PC-3 (cell line): ENCODE data around the gene TMTC2. TPM values are rescaled to one million over a fixed set of nuclear protein-coding genes. Genes with fewer than 3 reads are reported as not detected.

ENCODE experiments used
- ATAC-seq: fragments of 200-7000 bp; cut with Tn5 transposase; 2 replicates; pipeline ENCODE4 v1.9.1; 2020; ENCODE audit warnings: mild to moderate bottlenecking, moderate library complexity
- BruUV-seq: library from RNA; stranded (reverse); fragments of 400-500 nt; replicated peaks from 2 replicates; lab custom pipeline; 2021; lab: Mats Ljungman, UMichigan
- CTCF ChIA-PET: fragments of 300-600 bp; sonication (Branson Sonifier 250); formaldehyde crosslinking; loops from one replicate; lab custom pipeline; 2022; ENCODE audit warnings: antibody characterized with exemption; lab: Charles Lee
- POLR2A ChIA-PET: fragments of 300-600 bp; sonication (Branson Sonifier 250); formaldehyde crosslinking; loops from one replicate; lab custom pipeline; 2022; ENCODE audit warnings: antibody characterized with exemption; ENCODE audit not compliant: unreplicated experiment; lab: Charles Lee
- DNase-seq: peaks from one replicate; pipeline ENCODE4 v3.0.0-alpha.2; 2015
- H2AFZ ChIP-seq: fragments of 300-600 bp; sonication (generic); 2 replicates; pipeline ENCODE4 v1.6.0; 2016; ENCODE audit warnings: antibody characterized with exemption, low read length
- H3F3A ChIP-seq: fragments of 300-600 bp; sonication (generic); one replicate; pipeline ENCODE4 v1.6.0; 2017; ENCODE audit warnings: antibody characterized with exemption, low read length, control low read depth, mild to moderate bottlenecking; ENCODE audit not compliant: unreplicated experiment
- H3K27ac ChIP-seq: fragments of 300-600 bp; sonication (generic); 2 replicates; pipeline ENCODE4 v1.5.1; 2016; ENCODE audit warnings: mild to moderate bottlenecking, low read length
- H3K27me3 ChIP-seq: fragments of 300-600 bp; sonication (generic); 2 replicates; pipeline ENCODE4 v1.6.1; 2016; ENCODE audit warnings: low read length, mixed read lengths
- H3K36me3 ChIP-seq: fragments of 300-600 bp; sonication (generic); 2 replicates; pipeline ENCODE4 v1.6.1; 2016; ENCODE audit warnings: low read depth, mixed run types, low read length, mixed read lengths
- H3K4me1 ChIP-seq: fragments of 300-600 bp; sonication (generic); 2 replicates; pipeline ENCODE4 v1.5.1; 2016; ENCODE audit warnings: low read length; ENCODE audit not compliant: insufficient read depth
- H3K4me2 ChIP-seq: fragments of 300-600 bp; sonication (generic); 2 replicates; pipeline ENCODE4 v1.6.0; 2016; ENCODE audit warnings: low read length
- H3K4me3 ChIP-seq: fragments of 300-600 bp; sonication (generic); 2 replicates; pipeline ENCODE4 v1.5.1; 2016; ENCODE audit warnings: mild to moderate bottlenecking, low read length, mixed read lengths
- H3K79me2 ChIP-seq: fragments of 300-600 bp; sonication (generic); 2 replicates; pipeline ENCODE4 v1.6.1; 2017; ENCODE audit warnings: low read length, mixed read lengths
- H3K9ac ChIP-seq: fragments of 300-600 bp; sonication (generic); 2 replicates; pipeline ENCODE4 v1.6.0; 2016; ENCODE audit warnings: mild to moderate bottlenecking, low read length
- H3K9me2 ChIP-seq: fragments of 300-600 bp; sonication (generic); replicated peaks from 2 replicates; pipeline ENCODE4 v1.6.1; 2016; ENCODE audit warnings: mixed run types, low read length, mixed read lengths
- H3K9me3 ChIP-seq: fragments of 300-600 bp; sonication (generic); 2 replicates; pipeline ENCODE4 v1.6.1; 2016; ENCODE audit warnings: low read length, mixed read lengths
- H4K20me1 ChIP-seq: fragments of 300-600 bp; sonication (generic); 2 replicates; pipeline ENCODE4 v1.6.1; 2016; ENCODE audit warnings: low read length, mixed read lengths
- CTCF ChIP-seq: fragments of 300-600 bp; sonication (generic); conservative IDR thresholded peaks from 2 replicates; pipeline ENCODE4 v1.5.1; 2017; ENCODE audit warnings: antibody characterized with exemption, low read depth, mild to moderate bottlenecking, low read length
- EZH2 ChIP-seq: fragments of 300-600 bp; sonication (generic); IDR thresholded peaks from one replicate; pipeline ENCODE4 v1.6.1; 2017; ENCODE audit warnings: antibody characterized with exemption, mild to moderate bottlenecking, low read length; ENCODE audit not compliant: unreplicated experiment
- EZH2phosphoT487 ChIP-seq: fragments of 300-600 bp; sonication (generic); IDR thresholded peaks from 2 replicates; pipeline ENCODE4 v1.6.1; 2018; ENCODE audit warnings: mild to moderate bottlenecking, antibody characterized with exemption, low read length, borderline replicate concordance
- intact Hi-C: fragments of 100-400 bp; cut with micrococcal nuclease; formaldehyde crosslinking; loops from 2 replicates; pipeline ENCODE4 v1.9.0; 2023
- total RNA-seq: library from RNA; depleted of rRNA; stranded (reverse); fragments of >200 nt; gene quantifications from 2 replicates; pipeline ENCODE4 v1.2.3, GENCODE V29; 2014

TMTC2 gene
- total RNA-seq, 1 experiment from 2014 or later = 10.7 TPM

GRCh38 chr12:83092606-83093005 lies 405.9 kb downstream of the TMTC2 start:
- DNase-seq (no peak), ATAC-seq (no peak)
- no TSS peak for BruUV-seq
- ChIA-PET POLR2A (no interaction called here), CTCF (no interaction called here)
- Histone ChIP-seq H3K9me2 (no peaks in the 10 kb centered on the region), H3K27me3 (no peaks in the 10 kb centered on the region), H3K4me2 (no peak overlapping the region), H3K4me1 (no peaks in the 10 kb centered on the region), H2AFZ (no peak overlapping the region), H4K20me1 (no peaks in the 10 kb centered on the region), H3K27ac (no peak overlapping the region), H3K9me3 (no peaks in the 10 kb centered on the region), H3K9ac (no peak overlapping the region), H3K36me3 (no peaks in the 10 kb centered on the region), H3K79me2 (no peaks in the 10 kb centered on the region), H3F3A (no peaks in the 10 kb centered on the region), H3K4me3 (no peak overlapping the region)
- TF ChIP-seq EZH2phosphoT487 (no peak), CTCF (no peak), EZH2 (no peak)
- intact Hi-C loops = no loop called here

GRCh38 chr12:83093426-83093825 lies 406.7 kb downstream of the TMTC2 start:
- no peaks in the 10 kb centered on the region for H3K79me2 ChIP-seq
- no peaks in the 10 kb centered on the region for H3K9me2 ChIP-seq
- H3K9ac ChIP-seq = no peak overlapping the region
- H3K27me3 ChIP-seq = no peaks in the 10 kb centered on the region
- H2AFZ ChIP-seq = no peak overlapping the region
- no peak overlapping the region for H3K27ac ChIP-seq
- H3K9me3 ChIP-seq = no peaks in the 10 kb centered on the region
- no peak overlapping the region for H3K4me2 ChIP-seq
- H3K4me3 ChIP-seq = no peak overlapping the region
- intact Hi-C loops = no loop called here
- H3K36me3 ChIP-seq = no peaks in the 10 kb centered on the region
- no peak for ATAC-seq
- H4K20me1 ChIP-seq = no peaks in the 10 kb centered on the region
- no TSS peak for BruUV-seq
- no peaks in the 10 kb centered on the region for H3F3A ChIP-seq
- ChIA-PET POLR2A (no interaction called here), CTCF (no interaction called here)
- no peaks in the 10 kb centered on the region for H3K4me1 ChIP-seq
- TF ChIP-seq CTCF (no peak), EZH2phosphoT487 (no peak), EZH2 (no peak)
- DNase-seq = no peak

GRCh38 chr12:83097643-83098342 lies 411.1 kb downstream of the TMTC2 start:
- Histone ChIP-seq H3K27ac (no peak overlapping the region), H4K20me1 (no peaks in the 10 kb centered on the region), H3F3A (no peaks in the 10 kb centered on the region), H3K36me3 (no peaks in the 10 kb centered on the region), H3K9me3 (no peaks in the 10 kb centered on the region), H3K4me3 (no peak overlapping the region), H3K9me2 (no peaks in the 10 kb centered on the region), H2AFZ (no peak overlapping the region), H3K79me2 (no peaks in the 10 kb centered on the region), H3K4me2 (no peak overlapping the region), H3K4me1 (no peaks in the 10 kb centered on the region; the same call in 1 of the 2 replicates), H3K9ac (no peak overlapping the region), H3K27me3 (no peaks in the 10 kb centered on the region)
- TF ChIP-seq EZH2phosphoT487 (no peak), CTCF (no peak), EZH2 (no peak)
- ATAC-seq (no peak), DNase-seq (no peak)
- CTCF ChIA-PET = no interaction called here
- BruUV-seq = no TSS peak
- intact Hi-C loops = no loop called here
- POLR2A ChIA-PET = no interaction called here
